Heart right ventricle (tissue), 12 donors: ENCODE results near the gene TWNK. TPM values are rescaled to one million over a fixed set of nuclear protein-coding genes. Genes with fewer than 3 reads are reported as not detected.

Source experiments
- microRNA-seq, 2 donors: library from miRNA; unstranded; fragments of <30 nt; microRNA quantifications; one replicate each; pipeline ENCODE4 v1.2.0, GENCODE V29; 2021
- polyA plus RNA-seq, 2 donors: library from polyadenylated mRNA; stranded (reverse); fragments of 200-250 nt; gene quantifications; one replicate each; pipeline ENCODE4 v1.2.3, GENCODE V29; 2013
- total RNA-seq, 10 donors: library from RNA; stranded (reverse); fragmentation: NEBNext Ultra II Directional in 3 of 10; extraction: Animal tissue kit (Norgen Biotek cat#: 25700) in 3 of 10; gene quantifications; one replicate each; pipeline versions ENCODE4 v1.2.1 to v1.2.4, GENCODE V29; 2021 to 2023
- donor health status: ischemic (EF 13 %, LVEDD 7.1; RV severe dilation, severe dysfunction).
- donor health status: healthy with polysubstance abuse.
- donor health status: DM: no; HTN: yes; CAD: no.
- donor health status: DM: no; HTN: no; CAD: no.
- donor health status: ischemic (EF 25% LVEDD 6.9; RV normal size, moderate dysfunction).
- donor health status: ischemic (EF 25% LVEDD 5.7; RV mildly dilated, moderate dysfunction).
- donor health status: healthy.
- donor health status: nonischemic (EF 11% LVEDD 7.7; RV severe dilation, severe dysfunction).
- donor health status: DM: yes; HTN: yes; CAD: no.
- donor health status: PGD.
- donor health status: ischemic (EF 29% LVEDD 5.4; RV normal size, mild dysfunction).
- donor health status: nonischemic (EF 23%, LVEDD 6.1; RV moderate dilation, normal function).

TWNK gene
- total and polyA plus RNA-seq, 12 donors: 4.2 to 7.7 (median 5.4) TPM

Small RNA genes within 50 kb of the gene (microRNA-seq; reads per million reads assigned to microRNA genes)
- gene MIR608: 0 reads per million in 2 donors

Other genes with a start within 250 kb of the TWNK start
- gene PAX2, start 242.0 kb upstream of the TWNK start, total RNA-seq: not detected
- gene PAX2, start 242.0 kb upstream of the TWNK start, polyA plus RNA-seq: not detected
- gene SLF2, start 74.6 kb upstream of the TWNK start, total RNA-seq: 10 to 100 TPM; 15.8 to 23.6 (median 18.7) TPM
- gene SLF2, start 74.6 kb upstream of the TWNK start, polyA plus RNA-seq: 10 to 100 TPM in 1 of 2 donors, 1 to 10 TPM in 1; 4.8 to 17.3 TPM
- gene SEMA4G, start 18.0 kb upstream of the TWNK start, total RNA-seq: 1 to 10 TPM in 2 of 10 donors, under 1 TPM in 8; 0.26 to 1.6 (median 0.80) TPM
- 1 to 10 TPM in 1 of 2 donors, under 1 TPM in 1; 0.20 to 1.6 TPM for gene SEMA4G, start 18.0 kb upstream of the TWNK start, polyA plus RNA-seq
- 10 to 100 TPM; 43.8 to 73.4 (median 55.2) TPM for gene MRPL43, start within 50 bp of the TWNK start, total RNA-seq
- gene MRPL43, start within 50 bp of the TWNK start, polyA plus RNA-seq: 100 to 1,000 TPM; 102 to 123 TPM
- 10 to 100 TPM; 28.6 to 48.3 (median 38.9) TPM for gene LZTS2, start 12.3 kb downstream of the TWNK start, total RNA-seq
- gene LZTS2, start 12.3 kb downstream of the TWNK start, polyA plus RNA-seq: 10 to 100 TPM; 43.8 to 73.7 TPM
- gene PDZD7, start 43.6 kb downstream of the TWNK start, total RNA-seq: under 1 TPM in 9 of 10 donors, not detected in 1; 0.17 to 0.60 (median 0.22) TPM
- under 1 TPM; 0.13 to 0.66 TPM for gene PDZD7, start 43.6 kb downstream of the TWNK start, polyA plus RNA-seq
- gene SFXN3, start 43.7 kb downstream of the TWNK start, total RNA-seq: 10 to 100 TPM in 9 of 10 donors, 1 to 10 TPM in 1; 8.4 to 25.7 (median 14.2) TPM
- 10 to 100 TPM; 16.6 to 23.6 TPM for gene SFXN3, start 43.7 kb downstream of the TWNK start, polyA plus RNA-seq
- 10 to 100 TPM in 4 of 10 donors, 1 to 10 TPM in 6; 3.3 to 13.1 (median 8.5) TPM for gene KAZALD1, start 74.4 kb downstream of the TWNK start, total RNA-seq
- gene KAZALD1, start 74.4 kb downstream of the TWNK start, polyA plus RNA-seq: 10 to 100 TPM; 12.2 to 16.5 TPM
- under 1 TPM in 2 of 10 donors, not detected in 8; 0.27 to 0.74 TPM for gene TLX1, start 143.8 kb downstream of the TWNK start, total RNA-seq
- under 1 TPM in 1 of 2 donors, not detected in 1; 0.03 TPM for gene TLX1, start 143.8 kb downstream of the TWNK start, polyA plus RNA-seq
- not detected for gene LBX1, start 241.9 kb downstream of the TWNK start, total RNA-seq
- gene LBX1, start 241.9 kb downstream of the TWNK start, polyA plus RNA-seq: not detected